ENCODE measurements around the gene TSHZ2. TPM values are rescaled to one million over a fixed set of nuclear protein-coding genes. Genes with fewer than 3 reads are reported as not detected.

Gene TSHZ2
- under 0.01 TPM in 1 of 2 replicates, not detected in the other for total RNA-seq (2012; rRNA removed)
- polyA plus RNA-seq (2012; rRNA removed), result 0.02 and 0.10 TPM in 2 replicates
- 0.01 and 0.03 TPM in 2 replicates for polyA plus RNA-seq (2012; cell fraction: cytosol; rRNA removed)
- polyA plus RNA-seq (2012; cell fraction: nucleus; rRNA removed; ENCODE audit: low replicate concordance), result 0.01 TPM in 1 of 2 replicates, not detected in the other
- Bru-seq, nascent RNA, result percentile 14 among the genes with signal in this experiment
- BruChase-seq, experiment 1, labeled RNA remaining after a 6-hour chase, result percentile 37 among the genes with signal in this experiment
- percentile 20 among the genes with signal in this experiment for BruChase-seq, experiment 2, labeled RNA remaining after a 2-hour chase
- long read RNA-seq, result 0 reads

GRCh38 chr20:52972190-52972937 lies at the start of gene TSHZ2:
TSS of gene TSHZ2 (plus strand) at chr20:52972358. CDS start at chr20:52973294, 936 bp downstream.
- H3K27me3 ChIP-seq (ENCODE audit: control insufficient read depth, insufficient read depth, low read length), result peaks cover 3% of the 10 kb centered on the region; the same call in 1 of the 2 replicates
- no peak within 1 kb of the TSS for H3K56ac ChIP-seq (ENCODE audit: extremely low read depth, insufficient read depth, low read length)
- H4K8ac ChIP-seq (ENCODE audit: low read depth in 2 of 2, low read length in 2 of 2), result no peak within 1 kb of the TSS
- no peaks in the 10 kb centered on the region for H3K79me1 ChIP-seq (ENCODE audit: low read depth in 1 of 2, low read length in 2 of 2)
- no peak within 1 kb of the TSS for H3K27ac ChIP-seq (ENCODE audit: insufficient read depth, low read length)
- H3K4me1 ChIP-seq (ENCODE audit: control insufficient read depth, insufficient read depth, low read length), result no peaks in the 10 kb centered on the region
- no peak within 1 kb of the TSS for H4K91ac ChIP-seq (ENCODE audit: insufficient read depth, low read depth, low read length)
- peak within 1 kb of the TSS; percentile 47 for H3K9ac ChIP-seq (ENCODE audit: low read depth, low read length)
- peak within 1 kb of the TSS; percentile 2 for H2BK5ac ChIP-seq (ENCODE audit: low read depth, low read length, poor library complexity, severe bottlenecking)
- H3K23ac ChIP-seq (ENCODE audit: low read depth, low read length), result no peak within 1 kb of the TSS
- H4K20me1 ChIP-seq (ENCODE audit: insufficient read depth, low read length), result no peaks in the 10 kb centered on the region
- H3K9me3 ChIP-seq (ENCODE audit: control insufficient read depth, insufficient read depth, low read length), result no peaks in the 10 kb centered on the region
- no peaks in the 10 kb centered on the region for H3K9me1 ChIP-seq (ENCODE audit: insufficient read depth, low read length)
- H2BK120ac ChIP-seq (ENCODE audit: low read depth, low read length), result no peak within 1 kb of the TSS
- no peak for TF ChIP-seq RCOR1 (IDR thresholded peaks at IDR 0.05; ENCODE audit: insufficient replicate concordance, low read length)
- TF ChIP-seq CEBPB (IDR thresholded peaks at IDR 0.05; ENCODE audit: low read depth, low read length), result no peak
- TF ChIP-seq, protein P1, sequence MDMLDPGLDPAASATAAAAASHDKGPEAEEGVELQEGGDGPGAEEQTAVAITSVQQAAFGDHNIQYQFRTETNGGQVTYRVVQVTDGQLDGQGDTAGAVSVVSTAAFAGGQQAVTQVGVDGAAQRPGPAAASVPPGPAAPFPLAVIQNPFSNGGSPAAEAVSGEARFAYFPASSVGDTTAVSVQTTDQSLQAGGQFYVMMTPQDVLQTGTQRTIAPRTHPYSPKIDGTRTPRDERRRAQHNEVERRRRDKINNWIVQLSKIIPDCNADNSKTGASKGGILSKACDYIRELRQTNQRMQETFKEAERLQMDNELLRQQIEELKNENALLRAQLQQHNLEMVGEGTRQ (IDR thresholded peaks at IDR 0.05; ENCODE audit: low read depth, low read length), result no peak
- TF ChIP-seq MAZ (IDR thresholded peaks at IDR 0.05; ENCODE audit: borderline replicate concordance, low read depth, low read length), result no peak
- no peak for TF ChIP-seq MXI1 (IDR thresholded peaks at IDR 0.05; ENCODE audit: borderline replicate concordance, low read depth, low read length)
- H2AFZ ChIP-seq (replicated peaks; ENCODE audit: low read length, poor library complexity), result peak within 1 kb of the TSS; percentile 70
- no peak within 1 kb of the TSS; the same call in 1 of the 2 replicates for H3K4ac ChIP-seq (ENCODE audit: low read depth, low read length)
- no peak within 1 kb of the TSS; the same call in 1 of the 2 replicates for H3K18ac ChIP-seq (ENCODE audit: low read depth, low read length)
- POLR2A ChIA-PET (ENCODE audit: unreplicated experiment), result no interaction called here
- H3K14ac ChIP-seq (replicated peaks; ENCODE audit: low read depth, low read length), result no peak within 1 kb of the TSS
- ATAC-seq (ENCODE audit: low read depth), result peak; percentile 42
- WGBS, 2 experiments (ENCODE audit: extremely low coverage in 2 of 2, insufficient read length in 1 of 2), result 0% methylated on average over 2 of the region's 41 CpGs; no CpG with 5 or more reads in 1 of the 2 experiments
- peak within 1 kb of the TSS; percentile 57 for H2AK9ac ChIP-seq (replicated peaks; ENCODE audit: low read depth, low read length, poor library complexity)
- peak within 1 kb of the TSS; percentile 43 for H3K4me3 ChIP-seq (ENCODE audit: insufficient read depth, low read depth, low read length)
- dilution Hi-C loops (cut with HindIII; ENCODE audit: low sequenced_read_pairs, unreplicated experiment) (no loop called here), intact Hi-C loops (cut with micrococcal nuclease) (no loop called here), in situ Hi-C loops (cut with MboI; ENCODE audit: low sequenced_read_pairs) (no loop called here)
- peak within 1 kb of the TSS; percentile 70 for H3K4me2 ChIP-seq (ENCODE audit: low read depth, low read length)
- no peak within 1 kb of the TSS for H2BK15ac ChIP-seq (ENCODE audit: low read depth, low read length)
- peak; percentile 1 for DNase-seq
- CTCF ChIA-PET, result no interaction called here
- H3K36me3 ChIP-seq (ENCODE audit: control insufficient read depth, insufficient read depth, low read length), result no peaks in the 10 kb centered on the region
- no TSS peak for BruUV-seq (replicated peaks)
- H2AK5ac ChIP-seq (ENCODE audit: low read depth, low read length), result no peak within 1 kb of the TSS
- H4K5ac ChIP-seq (ENCODE audit: low read depth, low read length), result no peak within 1 kb of the TSS
- no peak within 1 kb of the TSS for H2BK20ac ChIP-seq (ENCODE audit: low read depth, low read length)

Measured in IMR-90 (cell line).